SK-N-SH treated with all-trans-retinoic acid at 6 μM for 48 hours (cell line): ENCODE data around the gene GUCD1.

ENCODE experiments used
- BACH2 ChIP-seq: fragments of 250-450 bp; sonication (Bioruptor Pico); IDR thresholded peaks from 2 replicates; pipeline ENCODE4 v1.9.0; 2021; ENCODE audit warnings: mild to moderate bottlenecking, borderline replicate concordance
- CREB5 ChIP-seq: fragments of 250-450 bp; sonication (Bioruptor Pico); IDR thresholded peaks from 2 replicates; pipeline ENCODE4 v1.5.1; 2020; ENCODE audit warnings: low read depth, mild to moderate bottlenecking, moderate library complexity
- RARB ChIP-seq: fragments of 250-450 bp; sonication (Bioruptor Pico); IDR thresholded peaks from 2 replicates; pipeline ENCODE4 v1.8.0; 2021; ENCODE audit warnings: mild to moderate bottlenecking, moderate library complexity
- SNAI2 ChIP-seq: fragments of 250-450 bp; sonication (Bioruptor Pico); IDR thresholded peaks from 2 replicates; pipeline ENCODE4 v1.5.0; 2020; ENCODE audit warnings: mild to moderate bottlenecking, moderate library complexity
- ZFP3 ChIP-seq: fragments of 250-450 bp; sonication (Bioruptor Pico); IDR thresholded peaks from 2 replicates; pipeline ENCODE4 v1.5.0; 2020; ENCODE audit warnings: mild to moderate bottlenecking, moderate library complexity
- ZFP30 ChIP-seq: fragments of 450-650 bp; formaldehyde crosslinking; IDR thresholded peaks from 2 replicates; pipeline ENCODE4 v1.5.0; 2022; ENCODE audit warnings: mild to moderate bottlenecking, moderate library complexity
- ZNF70 ChIP-seq: fragments of 450-650 bp; formaldehyde crosslinking; IDR thresholded peaks from 2 replicates; pipeline ENCODE4 v1.5.0; 2020; ENCODE audit warnings: mild to moderate bottlenecking, moderate library complexity
- TF ChIP-seq, protein P1 (sequence below): fragments of 250-450 bp; sonication (Bioruptor Pico); IDR thresholded peaks from 2 replicates; pipeline ENCODE4 v1.8.0; 2020; ENCODE audit warnings: mild to moderate bottlenecking, moderate library complexity, borderline replicate concordance

DNA sequence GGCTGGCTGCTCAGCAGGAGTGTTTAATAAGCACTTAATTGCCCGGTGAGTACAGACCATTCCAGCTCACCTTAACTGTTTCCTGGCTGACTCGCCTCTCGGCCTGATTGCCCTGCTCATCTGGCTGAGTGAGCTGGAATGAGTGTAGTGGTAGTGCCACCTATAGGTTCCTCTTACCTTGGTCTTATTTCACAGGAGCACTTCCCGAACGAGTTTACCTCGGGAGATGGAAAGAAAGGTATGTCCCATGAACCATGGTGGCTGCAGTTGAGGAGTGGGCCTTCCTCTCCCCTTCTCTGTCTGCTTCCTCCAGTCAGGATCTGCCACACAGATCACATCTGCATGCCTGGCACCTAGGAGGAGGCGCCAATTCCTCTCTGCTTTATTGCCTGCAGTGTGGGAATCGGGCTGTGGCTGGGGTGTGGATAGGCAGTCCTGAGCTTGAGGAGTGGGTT lies 33.1 kb downstream of the GUCD1 start:
- TF ChIP-seq, protein P1, sequence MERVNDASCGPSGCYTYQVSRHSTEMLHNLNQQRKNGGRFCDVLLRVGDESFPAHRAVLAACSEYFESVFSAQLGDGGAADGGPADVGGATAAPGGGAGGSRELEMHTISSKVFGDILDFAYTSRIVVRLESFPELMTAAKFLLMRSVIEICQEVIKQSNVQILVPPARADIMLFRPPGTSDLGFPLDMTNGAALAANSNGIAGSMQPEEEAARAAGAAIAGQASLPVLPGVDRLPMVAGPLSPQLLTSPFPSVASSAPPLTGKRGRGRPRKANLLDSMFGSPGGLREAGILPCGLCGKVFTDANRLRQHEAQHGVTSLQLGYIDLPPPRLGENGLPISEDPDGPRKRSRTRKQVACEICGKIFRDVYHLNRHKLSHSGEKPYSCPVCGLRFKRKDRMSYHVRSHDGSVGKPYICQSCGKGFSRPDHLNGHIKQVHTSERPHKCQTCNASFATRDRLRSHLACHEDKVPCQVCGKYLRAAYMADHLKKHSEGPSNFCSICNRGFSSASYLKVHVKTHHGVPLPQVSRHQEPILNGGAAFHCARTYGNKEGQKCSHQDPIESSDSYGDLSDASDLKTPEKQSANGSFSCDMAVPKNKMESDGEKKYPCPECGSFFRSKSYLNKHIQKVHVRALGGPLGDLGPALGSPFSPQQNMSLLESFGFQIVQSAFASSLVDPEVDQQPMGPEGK = no peak
- TF ChIP-seq RARB (CRISPR knock-in tag) (no peak), CREB5 (CRISPR knock-in tag) (no peak), BACH2 (CRISPR knock-in tag) (no peak), ZNF70 (CRISPR knock-in tag) (no peak), SNAI2 (no peak), ZFP30 (CRISPR knock-in tag) (no peak), ZFP3 (CRISPR knock-in tag) (no peak)
